ENCODE results near the gene PPM1B. TPM values are rescaled to one million over a fixed set of nuclear protein-coding genes. Genes with fewer than 3 reads are reported as not detected.
A peak's percentile ranks its signal among the peaks of the same experiment; 100 is the strongest.

The PPM1B gene
- total and polyA plus RNA-seq, 9 of the 15 experiments (the other 6 are each of a cell fraction or from before 2014, with no cell fraction given), result 8.9 to 44.0 (median 28.6) TPM

GRCh38 chr2:44169155-44169898 is 652 bp downstream of the PPM1B start (continued):
- TF ChIP-seq EGR1 (conservative IDR thresholded peaks at IDR 0.05) (no peak), ZNF165 (CRISPR knock-in tag; IDR thresholded peaks at IDR 0.05; ENCODE audit: borderline replicate concordance) (no peak), ARHGAP35 (IDR thresholded peaks at IDR 0.05; ENCODE audit: partially characterized antibody) (no peak), CBFA2T2 (conservative IDR thresholded peaks at IDR 0.05) (no peak), SETDB1 (IDR thresholded peaks at IDR 0.05; ENCODE audit: low read length) (no peak), NBN (IDR thresholded peaks at IDR 0.05; ENCODE audit: low read depth) (no peak), LARP7 (IDR thresholded peaks at IDR 0.05) (0 out of 2 replicates have a peak, but pooled peaks have one; percentile 73), ZNF224 (CRISPR knock-in tag; IDR thresholded peaks at IDR 0.05) (no peak), MBD1 (CRISPR knock-in tag; IDR thresholded peaks at IDR 0.05) (no peak), JUNB (CRISPR knock-in tag; conservative IDR thresholded peaks at IDR 0.05) (no peak), FOXA3 (CRISPR knock-in tag; conservative IDR thresholded peaks at IDR 0.05 in 1 of 2, IDR thresholded peaks at IDR 0.05 in 1 of 2) (peak in 1 of 2 experiments; percentile 59; a peak in 1 of 4 replicates), ZC3H11A (IDR thresholded peaks at IDR 0.05; ENCODE audit: low read depth, low read length) (no peak), TAF15 (IDR thresholded peaks at IDR 0.05; ENCODE audit: low read depth, low read length) (no peak), ETS2 (tag; IDR thresholded peaks at IDR 0.05; ENCODE audit: borderline replicate concordance, poor library complexity, severe bottlenecking) (no peak), U2AF2 (optimal IDR thresholded peaks at IDR 0.05; ENCODE audit: low read depth, low read length) (no peak), HOMEZ (CRISPR knock-in tag; IDR thresholded peaks at IDR 0.05) (no peak), ETV1 (tag; conservative IDR thresholded peaks at IDR 0.05; ENCODE audit: low read depth) (no peak), ZNF655 (CRISPR knock-in tag; IDR thresholded peaks at IDR 0.05) (no peak), PRPF4 (IDR thresholded peaks at IDR 0.05; ENCODE audit: insufficient read depth, low read depth, low read length, poor library complexity, severe bottlenecking) (no peak), MLLT1 (IDR thresholded peaks at IDR 0.05) (peak; percentile 55 to 100), NFIC (IDR thresholded peaks at IDR 0.05) (no peak), MTA2 (IDR thresholded peaks at IDR 0.05; ENCODE audit: low read depth) (no peak), RUNX1 (IDR thresholded peaks at IDR 0.05; ENCODE audit: low read depth) (no peak), PPARD (CRISPR knock-in tag; IDR thresholded peaks at IDR 0.05) (no peak)

Data from K562 (cell line).